ENCODE measurements around the gene HACD1. TPM values are rescaled to one million over a fixed set of nuclear protein-coding genes. Genes with fewer than 3 reads are reported as not detected.

HACD1 gene
- total and polyA plus RNA-seq, 2 donors from 2014 or later, result 11.4 to 11.6 TPM

DNA sequence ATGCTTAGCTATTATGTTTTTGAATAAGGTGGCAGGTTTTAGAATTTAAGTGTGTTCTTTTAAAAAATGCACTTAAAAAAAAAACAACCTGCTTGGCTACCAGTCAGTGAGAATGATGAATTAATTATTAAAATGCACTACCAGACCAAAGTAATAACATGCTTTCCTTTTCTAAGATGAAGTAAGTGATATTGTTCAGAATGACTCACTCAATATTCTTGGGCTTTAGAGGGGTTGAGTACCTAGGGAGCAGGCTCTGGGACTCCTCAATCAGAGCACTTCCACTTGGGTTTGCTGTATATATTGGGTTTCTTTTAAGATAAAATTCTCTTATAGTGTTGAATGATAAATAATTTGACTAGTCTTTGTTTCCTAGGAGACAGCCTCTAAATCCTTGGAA, 35.4 kb upstream of the HACD1 start:
- Histone ChIP-seq H3K4me1 (ENCODE audit: control insufficient read depth in 2 of 3, insufficient read depth in 2 of 3, low read depth in 1 of 3, low read length in 3 of 3) (peaks cover 0 to 7% (median 0%) of the 10 kb centered on the region in 3 donors), H3K36me3 (ENCODE audit: control insufficient read depth in 2 of 3, insufficient read depth in 3 of 3, low read length in 3 of 3) (no peaks in the 10 kb centered on the region), H3K27ac (ENCODE audit: low read depth in 2 of 2, low read length in 2 of 2) (no peak overlapping the region), H3K9me3 (ENCODE audit: control insufficient read depth in 2 of 3, insufficient read depth in 1 of 3, low read length in 3 of 3) (no peaks in the 10 kb centered on the region), H3K4me3 (ENCODE audit: low read length in 3 of 3) (no peak overlapping the region), H3K9ac (ENCODE audit: low read length in 3 of 3) (no peak overlapping the region), H3K27me3 (ENCODE audit: control insufficient read depth, insufficient read depth, low read length) (no peaks in the 10 kb centered on the region)
- FAIRE-seq (no peak), DNase-seq (no peak)
- intact Hi-C loops (cut with DNase I), result no loop called here
- TF ChIP-seq, protein P1, sequence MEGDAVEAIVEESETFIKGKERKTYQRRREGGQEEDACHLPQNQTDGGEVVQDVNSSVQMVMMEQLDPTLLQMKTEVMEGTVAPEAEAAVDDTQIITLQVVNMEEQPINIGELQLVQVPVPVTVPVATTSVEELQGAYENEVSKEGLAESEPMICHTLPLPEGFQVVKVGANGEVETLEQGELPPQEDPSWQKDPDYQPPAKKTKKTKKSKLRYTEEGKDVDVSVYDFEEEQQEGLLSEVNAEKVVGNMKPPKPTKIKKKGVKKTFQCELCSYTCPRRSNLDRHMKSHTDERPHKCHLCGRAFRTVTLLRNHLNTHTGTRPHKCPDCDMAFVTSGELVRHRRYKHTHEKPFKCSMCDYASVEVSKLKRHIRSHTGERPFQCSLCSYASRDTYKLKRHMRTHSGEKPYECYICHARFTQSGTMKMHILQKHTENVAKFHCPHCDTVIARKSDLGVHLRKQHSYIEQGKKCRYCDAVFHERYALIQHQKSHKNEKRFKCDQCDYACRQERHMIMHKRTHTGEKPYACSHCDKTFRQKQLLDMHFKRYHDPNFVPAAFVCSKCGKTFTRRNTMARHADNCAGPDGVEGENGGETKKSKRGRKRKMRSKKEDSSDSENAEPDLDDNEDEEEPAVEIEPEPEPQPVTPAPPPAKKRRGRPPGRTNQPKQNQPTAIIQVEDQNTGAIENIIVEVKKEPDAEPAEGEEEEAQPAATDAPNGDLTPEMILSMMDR (IDR thresholded peaks at IDR 0.05; ENCODE audit: borderline replicate concordance, extremely low read depth, insufficient read depth), result no peak

DNA sequence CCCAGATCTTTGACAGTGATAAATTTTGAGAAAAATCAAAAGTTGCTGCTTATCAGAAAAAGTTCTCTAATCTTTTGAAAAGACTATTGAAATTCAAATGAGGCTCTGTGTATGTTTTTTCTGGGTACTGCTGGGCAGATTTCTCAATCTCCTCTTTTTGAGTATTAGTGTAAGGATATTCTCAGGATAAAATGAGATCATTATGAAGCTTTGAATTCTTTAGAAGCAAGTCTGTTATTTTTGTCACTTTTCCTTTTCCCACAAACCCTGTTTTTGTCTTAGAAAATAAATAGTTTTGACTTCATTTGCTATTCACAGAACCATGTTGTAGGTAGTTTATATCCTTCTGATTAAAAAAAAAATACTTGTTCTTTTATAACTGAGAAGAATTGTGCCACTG, 34.7 kb upstream of the HACD1 start:
- H3K9me3 ChIP-seq (ENCODE audit: control insufficient read depth in 2 of 3, insufficient read depth in 1 of 3, low read length in 3 of 3), result no peaks in the 10 kb centered on the region
- H3K27ac ChIP-seq (ENCODE audit: low read depth in 2 of 2, low read length in 2 of 2), result no peak overlapping the region
- H3K36me3 ChIP-seq (ENCODE audit: control insufficient read depth in 2 of 3, insufficient read depth in 3 of 3, low read length in 3 of 3), result no peaks in the 10 kb centered on the region
- no peaks in the 10 kb centered on the region for H3K27me3 ChIP-seq (ENCODE audit: control insufficient read depth, insufficient read depth, low read length)
- H3K4me1 ChIP-seq (ENCODE audit: control insufficient read depth in 2 of 3, insufficient read depth in 2 of 3, low read depth in 1 of 3, low read length in 3 of 3), result peaks cover 0 to 7% (median 0%) of the 10 kb centered on the region in 3 donors
- intact Hi-C loops (cut with DNase I), result no loop called here
- DNase-seq, result no peak
- no peak for FAIRE-seq
- no peak overlapping the region for H3K9ac ChIP-seq (ENCODE audit: low read length in 3 of 3)
- no peak overlapping the region for H3K4me3 ChIP-seq (ENCODE audit: low read length in 3 of 3)
- TF ChIP-seq, protein P1 (IDR thresholded peaks at IDR 0.05; ENCODE audit: borderline replicate concordance, extremely low read depth, insufficient read depth), result no peak

DNA sequence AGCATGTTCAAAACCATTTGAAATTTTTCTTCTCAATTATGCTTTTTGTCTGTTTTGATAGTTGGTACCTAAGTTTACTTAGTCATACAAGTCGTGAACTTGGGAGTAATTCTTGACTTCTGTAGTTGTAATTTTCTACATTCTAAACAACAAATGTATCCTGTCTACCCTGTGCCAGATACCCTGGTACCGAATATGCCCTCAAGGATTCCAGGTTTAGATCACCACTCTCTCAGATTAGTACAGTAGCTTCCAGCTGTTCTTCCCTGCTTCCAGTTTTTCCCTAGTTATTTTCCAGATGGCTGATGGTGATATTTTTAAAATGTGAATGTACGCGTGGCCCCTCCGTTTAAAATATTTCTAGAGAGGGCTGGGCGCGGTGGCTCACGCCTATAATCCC, 33.2 kb upstream of the HACD1 start:
- no peak overlapping the region for H3K4me3 ChIP-seq (ENCODE audit: low read length in 3 of 3)
- no peak overlapping the region for H3K27ac ChIP-seq (ENCODE audit: low read depth in 2 of 2, low read length in 2 of 2)
- no peak for DNase-seq
- intact Hi-C loops (cut with DNase I), result no loop called here
- peaks cover 0 to 7% (median 7%) of the 10 kb centered on the region in 3 donors for H3K4me1 ChIP-seq (ENCODE audit: control insufficient read depth in 2 of 3, insufficient read depth in 2 of 3, low read depth in 1 of 3, low read length in 3 of 3)
- no peaks in the 10 kb centered on the region for H3K36me3 ChIP-seq (ENCODE audit: control insufficient read depth in 2 of 3, insufficient read depth in 3 of 3, low read length in 3 of 3)
- TF ChIP-seq, protein P1 (IDR thresholded peaks at IDR 0.05; ENCODE audit: borderline replicate concordance, extremely low read depth, insufficient read depth), result no peak
- H3K9me3 ChIP-seq (ENCODE audit: control insufficient read depth in 2 of 3, insufficient read depth in 1 of 3, low read length in 3 of 3), result no peaks in the 10 kb centered on the region
- FAIRE-seq, result no peak
- no peaks in the 10 kb centered on the region for H3K27me3 ChIP-seq (ENCODE audit: control insufficient read depth, insufficient read depth, low read length)
- H3K9ac ChIP-seq (ENCODE audit: low read length in 3 of 3), result no peak overlapping the region

DNA sequence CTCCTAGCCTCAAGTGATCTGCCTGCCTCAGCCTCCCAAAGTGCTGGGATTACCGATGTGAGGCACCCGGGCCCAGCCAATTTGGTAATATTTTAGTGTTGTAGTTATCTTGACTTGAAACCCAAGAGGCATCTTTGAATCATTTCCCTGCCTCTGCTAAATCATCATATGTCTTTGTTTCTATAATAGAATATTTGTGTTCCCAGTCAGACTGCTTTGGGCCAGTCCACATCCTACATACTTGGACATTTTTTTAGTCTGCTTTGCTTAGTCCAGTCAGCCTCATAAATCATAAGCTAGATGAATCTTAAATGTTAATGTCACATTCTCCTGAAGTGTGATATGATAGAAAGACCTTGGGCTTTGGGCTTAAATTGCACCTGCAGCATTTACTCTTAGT, 32.7 kb upstream of the HACD1 start:
- Histone ChIP-seq H3K4me1 (ENCODE audit: control insufficient read depth in 2 of 3, insufficient read depth in 2 of 3, low read depth in 1 of 3, low read length in 3 of 3) (peaks cover 0 to 10% (median 9%) of the 10 kb centered on the region in 3 donors), H3K27ac (ENCODE audit: low read depth in 2 of 2, low read length in 2 of 2) (no peak overlapping the region), H3K27me3 (ENCODE audit: control insufficient read depth, insufficient read depth, low read length) (no peaks in the 10 kb centered on the region), H3K36me3 (ENCODE audit: control insufficient read depth in 2 of 3, insufficient read depth in 3 of 3, low read length in 3 of 3) (no peaks in the 10 kb centered on the region), H3K9ac (ENCODE audit: low read length in 3 of 3) (no peak overlapping the region), H3K4me3 (ENCODE audit: low read length in 3 of 3) (no peak overlapping the region), H3K9me3 (ENCODE audit: control insufficient read depth in 2 of 3, insufficient read depth in 1 of 3, low read length in 3 of 3) (no peaks in the 10 kb centered on the region)
- intact Hi-C loops (cut with DNase I), result no loop called here
- FAIRE-seq (no peak), DNase-seq (no peak)
- TF ChIP-seq, protein P1 (IDR thresholded peaks at IDR 0.05; ENCODE audit: borderline replicate concordance, extremely low read depth, insufficient read depth), result no peak
